HG02678 (cell line): ENCODE results near the gene MYG1.

ENCODE experiments used
- ATAC-seq: cut with Tn5 transposase; IDR thresholded peaks from one replicate; pipeline ENCODE4 v1.9.1; 2021; ENCODE audit warnings: mild to moderate bottlenecking, moderate library complexity; ENCODE audit not compliant: unreplicated experiment

The MYG1 gene

GRCh38 chr12:53352331-53353256 lies 53.1 kb downstream of the MYG1 start:
- ATAC-seq = peak; percentile 86

- ATAC-seq = no peak
Measured at GRCh38 chr12:53353257-53353655, 53.8 kb downstream of the MYG1 start.

DNA sequence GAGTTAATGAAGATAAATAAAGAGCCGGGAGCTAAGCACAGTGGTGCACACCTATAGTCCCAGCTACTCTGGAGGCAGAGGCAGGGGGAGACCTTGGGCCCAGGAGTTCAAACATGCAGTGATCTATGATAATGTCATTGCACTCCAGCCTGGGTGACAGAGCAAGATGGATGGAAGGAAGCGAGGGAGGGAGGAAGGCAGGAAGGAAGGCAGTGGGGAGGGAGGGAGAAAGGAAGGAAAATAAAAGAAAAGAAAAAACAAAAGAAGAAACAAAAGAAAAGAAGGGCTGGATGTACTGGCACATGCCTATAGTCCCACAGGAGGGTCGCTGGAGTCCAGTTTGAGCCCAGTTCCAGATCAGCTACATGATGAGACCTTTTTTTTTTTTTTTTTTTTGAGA lies 55.6 kb downstream of the MYG1 start:
- ATAC-seq = no peak
